NT2/D1 (cell line): ENCODE measurements around the gene PACS1.

Source experiments
- SUZ12 ChIP-seq: IDR thresholded peaks from 2 replicates; pipeline ENCODE4 v1.6.1; 2011; ENCODE audit not compliant: insufficient read length, insufficient read depth; ENCODE audit errors: extremely low read depth
- YY1 ChIP-seq: IDR thresholded peaks from 2 replicates; pipeline ENCODE4 v1.6.1; 2011; ENCODE audit not compliant: insufficient read length, insufficient read depth
- ZNF274 ChIP-seq: IDR thresholded peaks from 2 replicates; pipeline ENCODE4 v1.6.1; 2011; ENCODE audit warnings: mild to moderate bottlenecking, low read depth, low read length

- TF ChIP-seq ZNF274, result no peak
- no peak for TF ChIP-seq YY1
- TF ChIP-seq SUZ12, result no peak
These were observed 37.8 kb downstream of the PACS1 start for GRCh38 chr11:66107600-66108510.
